ENCODE results near the gene TMEM131L. TPM values are rescaled to one million over a fixed set of nuclear protein-coding genes. Genes with fewer than 3 reads are reported as not detected.
A peak's percentile ranks its signal among the peaks of the same experiment; 100 is the strongest.

The TMEM131L gene
- polyA plus RNA-seq, 3 donors = 11.2 to 58.3 (median 26.0) TPM

DNA sequence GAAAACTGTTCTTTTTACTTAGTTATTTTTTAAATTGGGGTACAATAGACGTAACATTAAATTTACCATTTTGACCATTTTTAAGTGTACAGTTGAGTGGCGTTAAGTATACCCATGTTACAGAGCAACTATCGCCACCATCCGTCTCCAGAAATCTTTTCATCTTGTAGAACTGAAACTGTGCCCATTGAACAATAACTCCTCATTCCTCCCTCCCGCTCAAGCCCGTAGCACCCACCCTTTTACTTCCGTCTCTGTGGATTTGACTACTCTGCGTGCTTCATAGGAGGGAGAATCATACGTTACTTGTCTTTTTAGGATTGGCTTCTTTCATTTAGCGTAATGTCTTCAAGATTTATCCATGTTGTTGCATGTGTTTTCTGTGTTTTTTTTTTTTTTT is 55.3 kb downstream of the TMEM131L start:
- DNase-seq = no peak
- intact Hi-C loops (cut with micrococcal nuclease) = no loop called here
- peak overlapping the region in 1 of 7 donors; percentile 53 for H3K27ac Mint-ChIP-seq
- Histone ChIP-seq H3K27ac (ENCODE audit: low read depth in 1 of 2, low read length in 2 of 2) (peak overlapping the region in 1 of 2 donors; percentile 45), H3K27me3 (ENCODE audit: control insufficient read depth in 2 of 2, insufficient read depth in 2 of 2, low read length in 2 of 2) (no peaks in the 10 kb centered on the region), H3K4me2 (replicated peaks; ENCODE audit: extremely low read depth, low read length, poor library complexity, severe bottlenecking) (no peak overlapping the region), H4K20me1 (ENCODE audit: insufficient read depth, low read length) (peaks cover 100% of the 10 kb centered on the region), H3K9ac (ENCODE audit: insufficient read depth, low read length, poor library complexity, severe bottlenecking) (no peak overlapping the region), H2AFZ (ENCODE audit: insufficient read depth, low read depth, low read length, poor library complexity, severe bottlenecking) (no peak overlapping the region), H3K4me1 (ENCODE audit: control insufficient read depth in 1 of 2, insufficient read depth in 2 of 2, low read length in 2 of 2) (peaks cover 72 to 80% of the 10 kb centered on the region in 2 donors), H3K4me3 (replicated peaks in 1 of 3; ENCODE audit: low read depth in 2 of 3, low read length in 3 of 3) (no peak overlapping the region), H3K36me3 (replicated peaks in 1 of 2; ENCODE audit: control insufficient read depth in 1 of 2, insufficient read depth in 2 of 2, low read length in 2 of 2) (peaks cover 8 to 22% of the 10 kb centered on the region in 2 donors), H3K79me2 (ENCODE audit: insufficient read depth, low read length) (peaks cover 95% of the 10 kb centered on the region), H3K9me3 (replicated peaks in 1 of 2; ENCODE audit: control insufficient read depth in 1 of 2, insufficient read depth in 1 of 2, low read length in 2 of 2) (no peaks in the 10 kb centered on the region)
- H3K27me3 Mint-ChIP-seq (ENCODE audit: low read depth in 3 of 3) = peaks cover 0 to 2% (median 1%) of the 10 kb centered on the region in 3 donors
- peaks cover 26 to 35% of the 10 kb centered on the region in 2 donors for H3K36me3 Mint-ChIP-seq
- H3K4me1 Mint-ChIP-seq = peaks cover 81% of the 10 kb centered on the region
- no peak overlapping the region for H3K4me3 Mint-ChIP-seq
- 100% methylated on average over 2 of the region's 10 CpGs for WGBS (ENCODE audit: insufficient coverage)
- H3K9me3 Mint-ChIP-seq = peaks cover 0 to 3% (median 0%) of the 10 kb centered on the region in 7 donors
- TF ChIP-seq, protein P1, sequence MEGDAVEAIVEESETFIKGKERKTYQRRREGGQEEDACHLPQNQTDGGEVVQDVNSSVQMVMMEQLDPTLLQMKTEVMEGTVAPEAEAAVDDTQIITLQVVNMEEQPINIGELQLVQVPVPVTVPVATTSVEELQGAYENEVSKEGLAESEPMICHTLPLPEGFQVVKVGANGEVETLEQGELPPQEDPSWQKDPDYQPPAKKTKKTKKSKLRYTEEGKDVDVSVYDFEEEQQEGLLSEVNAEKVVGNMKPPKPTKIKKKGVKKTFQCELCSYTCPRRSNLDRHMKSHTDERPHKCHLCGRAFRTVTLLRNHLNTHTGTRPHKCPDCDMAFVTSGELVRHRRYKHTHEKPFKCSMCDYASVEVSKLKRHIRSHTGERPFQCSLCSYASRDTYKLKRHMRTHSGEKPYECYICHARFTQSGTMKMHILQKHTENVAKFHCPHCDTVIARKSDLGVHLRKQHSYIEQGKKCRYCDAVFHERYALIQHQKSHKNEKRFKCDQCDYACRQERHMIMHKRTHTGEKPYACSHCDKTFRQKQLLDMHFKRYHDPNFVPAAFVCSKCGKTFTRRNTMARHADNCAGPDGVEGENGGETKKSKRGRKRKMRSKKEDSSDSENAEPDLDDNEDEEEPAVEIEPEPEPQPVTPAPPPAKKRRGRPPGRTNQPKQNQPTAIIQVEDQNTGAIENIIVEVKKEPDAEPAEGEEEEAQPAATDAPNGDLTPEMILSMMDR (IDR thresholded peaks at IDR 0.05) = no peak

DNA sequence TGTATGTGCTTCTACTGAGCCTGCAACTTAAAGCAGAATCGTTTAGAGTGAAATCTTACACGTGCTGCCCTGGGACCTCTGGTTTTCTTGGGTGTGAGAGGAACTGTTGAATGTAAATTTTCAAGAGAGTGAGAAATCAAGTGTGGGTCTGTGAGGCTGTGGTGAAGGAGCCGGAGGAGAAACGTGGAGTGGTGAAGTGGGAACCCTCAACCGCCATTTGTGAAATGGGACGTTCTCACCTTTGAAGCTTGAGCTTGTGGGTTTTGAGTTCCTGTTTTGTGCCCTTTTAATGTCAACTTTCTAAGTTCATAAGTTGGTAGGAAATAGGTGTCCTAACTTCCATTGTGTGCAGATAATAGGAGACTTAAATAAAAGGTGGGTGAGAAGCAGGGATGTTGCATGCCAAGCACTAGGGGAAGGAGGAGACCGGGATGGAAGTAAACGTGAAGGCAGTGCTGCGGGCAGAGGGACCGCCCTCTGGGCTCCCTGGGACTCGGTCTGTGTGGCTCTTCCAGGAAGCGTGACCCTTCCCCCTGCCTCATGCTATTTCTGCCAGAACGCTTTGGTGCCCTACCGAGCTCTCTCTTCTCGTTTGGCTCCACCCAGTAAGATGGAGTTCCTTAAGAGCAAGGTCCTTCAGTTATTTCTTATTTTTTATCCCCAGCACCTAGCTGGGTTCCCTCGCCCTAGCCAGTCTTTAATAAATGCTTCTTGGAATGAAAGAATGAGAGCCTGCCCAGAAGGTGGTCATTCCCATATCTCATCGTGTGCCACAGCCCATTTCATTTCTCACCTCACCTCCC is 56.0 kb downstream of the TMEM131L start:
- Histone ChIP-seq H3K4me3 (replicated peaks in 1 of 3; ENCODE audit: low read depth in 2 of 3, low read length in 3 of 3) (no peak overlapping the region), H3K79me2 (ENCODE audit: insufficient read depth, low read length) (peaks cover 96% of the 10 kb centered on the region), H3K9me3 (replicated peaks in 1 of 2; ENCODE audit: control insufficient read depth in 1 of 2, insufficient read depth in 1 of 2, low read length in 2 of 2) (no peaks in the 10 kb centered on the region), H2AFZ (ENCODE audit: insufficient read depth, low read depth, low read length, poor library complexity, severe bottlenecking) (no peak overlapping the region), H4K20me1 (ENCODE audit: insufficient read depth, low read length) (peaks cover 100% of the 10 kb centered on the region), H3K9ac (ENCODE audit: insufficient read depth, low read length, poor library complexity, severe bottlenecking) (no peak overlapping the region), H3K36me3 (replicated peaks in 1 of 2; ENCODE audit: control insufficient read depth in 1 of 2, insufficient read depth in 2 of 2, low read length in 2 of 2) (peaks cover 5 to 17% of the 10 kb centered on the region in 2 donors), H3K27ac (ENCODE audit: low read depth in 1 of 2, low read length in 2 of 2) (peak overlapping the region in 1 of 2 donors; percentile 69), H3K4me1 (ENCODE audit: control insufficient read depth in 1 of 2, insufficient read depth in 2 of 2, low read length in 2 of 2) (peaks cover 79 to 87% of the 10 kb centered on the region in 2 donors), H3K27me3 (ENCODE audit: control insufficient read depth in 2 of 2, insufficient read depth in 2 of 2, low read length in 2 of 2) (no peaks in the 10 kb centered on the region), H3K4me2 (replicated peaks; ENCODE audit: extremely low read depth, low read length, poor library complexity, severe bottlenecking) (no peak overlapping the region)
- Mint-ChIP-seq H3K4me1 (peaks cover 88% of the 10 kb centered on the region), H3K27me3 (ENCODE audit: low read depth in 3 of 3) (peaks cover 0 to 2% (median 1%) of the 10 kb centered on the region in 3 donors), H3K4me3 (no peak overlapping the region), H3K27ac (peak overlapping the region in 4 of 7 donors; percentile 7 to 80 (median 76)), H3K9me3 (peaks cover 0 to 3% (median 0%) of the 10 kb centered on the region in 7 donors), H3K36me3 (peaks cover 25 to 29% of the 10 kb centered on the region in 2 donors)
- intact Hi-C loops (cut with micrococcal nuclease) = no loop called here
- TF ChIP-seq, protein P1 (IDR thresholded peaks at IDR 0.05) = no peak
- 75% methylated on average over 13 of the region's 17 CpGs for WGBS (ENCODE audit: insufficient coverage)
- no peak for DNase-seq

All from CD14-positive monocyte (primary cell).